NT2/D1 (cell line): ENCODE results near the gene PCYOX1L.

Experiments used
- SUZ12 ChIP-seq: IDR thresholded peaks from 2 replicates; pipeline ENCODE4 v1.6.1; 2011; ENCODE audit not compliant: insufficient read length, insufficient read depth; ENCODE audit errors: extremely low read depth
- ZNF274 ChIP-seq: IDR thresholded peaks from 2 replicates; pipeline ENCODE4 v1.6.1; 2011; ENCODE audit warnings: mild to moderate bottlenecking, low read depth, low read length

DNA sequence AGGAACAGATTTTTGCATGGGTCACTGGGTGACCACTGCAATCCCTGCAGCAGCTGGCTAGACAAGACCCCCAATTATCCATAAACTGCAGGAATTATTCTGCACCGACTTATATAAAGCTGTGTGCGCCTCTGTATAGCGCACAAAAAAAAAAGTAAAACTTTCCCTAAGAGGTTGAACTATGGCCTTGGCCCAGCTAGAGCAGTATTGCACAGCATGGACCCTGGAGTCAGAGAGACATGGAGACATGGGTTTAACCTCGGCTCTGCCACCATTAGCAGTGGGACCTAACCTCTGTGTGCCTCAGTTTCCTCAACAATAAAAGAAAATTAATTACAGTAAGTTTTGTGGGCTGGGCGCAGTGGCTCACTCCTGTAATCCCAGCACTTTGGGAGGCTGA is 29.7 kb upstream of the PCYOX1L start:
- no peak for TF ChIP-seq SUZ12
- TF ChIP-seq ZNF274: no peak
